ENCODE measurements around the gene SETDB1.

Gene SETDB1

DNA sequence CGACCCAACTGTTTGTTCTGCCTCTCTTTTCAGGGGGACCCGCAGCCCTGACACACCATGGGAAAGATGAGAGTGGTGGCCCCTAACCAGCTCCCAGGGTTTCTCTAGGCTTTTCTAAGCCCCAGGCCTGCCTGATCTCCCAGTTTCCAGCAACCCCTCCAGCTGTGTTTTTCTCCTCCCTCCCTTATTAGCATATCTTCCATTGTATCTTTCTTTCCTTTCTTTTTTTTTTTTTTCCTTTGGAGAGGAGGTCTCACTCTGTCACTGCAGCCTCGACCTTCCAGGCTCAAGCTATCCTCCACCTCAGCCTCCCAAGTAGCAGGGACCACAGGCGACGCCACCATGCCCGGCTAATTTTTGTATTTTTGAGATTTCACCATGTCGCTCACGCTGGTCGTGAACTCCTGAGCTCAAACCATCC, 50.2 kb downstream of the SETDB1 start:
- no peak for DNase-seq (ENCODE audit: low read depth in 1 of 2, low spot score in 1 of 2)
- Histone ChIP-seq H3K27me3 (ENCODE audit: insufficient read depth, poor library complexity, severe bottlenecking) (no peaks in the 10 kb centered on the region), H3K27ac (replicated peaks) (peak overlapping the region; percentile 88), H3K4me3 (replicated peaks; ENCODE audit: insufficient read depth, low read length) (no peak overlapping the region)
- TF ChIP-seq, protein P1, sequence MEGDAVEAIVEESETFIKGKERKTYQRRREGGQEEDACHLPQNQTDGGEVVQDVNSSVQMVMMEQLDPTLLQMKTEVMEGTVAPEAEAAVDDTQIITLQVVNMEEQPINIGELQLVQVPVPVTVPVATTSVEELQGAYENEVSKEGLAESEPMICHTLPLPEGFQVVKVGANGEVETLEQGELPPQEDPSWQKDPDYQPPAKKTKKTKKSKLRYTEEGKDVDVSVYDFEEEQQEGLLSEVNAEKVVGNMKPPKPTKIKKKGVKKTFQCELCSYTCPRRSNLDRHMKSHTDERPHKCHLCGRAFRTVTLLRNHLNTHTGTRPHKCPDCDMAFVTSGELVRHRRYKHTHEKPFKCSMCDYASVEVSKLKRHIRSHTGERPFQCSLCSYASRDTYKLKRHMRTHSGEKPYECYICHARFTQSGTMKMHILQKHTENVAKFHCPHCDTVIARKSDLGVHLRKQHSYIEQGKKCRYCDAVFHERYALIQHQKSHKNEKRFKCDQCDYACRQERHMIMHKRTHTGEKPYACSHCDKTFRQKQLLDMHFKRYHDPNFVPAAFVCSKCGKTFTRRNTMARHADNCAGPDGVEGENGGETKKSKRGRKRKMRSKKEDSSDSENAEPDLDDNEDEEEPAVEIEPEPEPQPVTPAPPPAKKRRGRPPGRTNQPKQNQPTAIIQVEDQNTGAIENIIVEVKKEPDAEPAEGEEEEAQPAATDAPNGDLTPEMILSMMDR (IDR thresholded peaks at IDR 0.05; ENCODE audit: insufficient read depth, low read length), result no peak
- no peak for TF ChIP-seq SPI1 (IDR thresholded peaks at IDR 0.05; ENCODE audit: borderline replicate concordance, low read depth)
- TF ChIP-seq POLR2AphosphoS5 (IDR thresholded peaks at IDR 0.05; ENCODE audit: low read depth), result no peak
- TF ChIP-seq, protein P2, sequence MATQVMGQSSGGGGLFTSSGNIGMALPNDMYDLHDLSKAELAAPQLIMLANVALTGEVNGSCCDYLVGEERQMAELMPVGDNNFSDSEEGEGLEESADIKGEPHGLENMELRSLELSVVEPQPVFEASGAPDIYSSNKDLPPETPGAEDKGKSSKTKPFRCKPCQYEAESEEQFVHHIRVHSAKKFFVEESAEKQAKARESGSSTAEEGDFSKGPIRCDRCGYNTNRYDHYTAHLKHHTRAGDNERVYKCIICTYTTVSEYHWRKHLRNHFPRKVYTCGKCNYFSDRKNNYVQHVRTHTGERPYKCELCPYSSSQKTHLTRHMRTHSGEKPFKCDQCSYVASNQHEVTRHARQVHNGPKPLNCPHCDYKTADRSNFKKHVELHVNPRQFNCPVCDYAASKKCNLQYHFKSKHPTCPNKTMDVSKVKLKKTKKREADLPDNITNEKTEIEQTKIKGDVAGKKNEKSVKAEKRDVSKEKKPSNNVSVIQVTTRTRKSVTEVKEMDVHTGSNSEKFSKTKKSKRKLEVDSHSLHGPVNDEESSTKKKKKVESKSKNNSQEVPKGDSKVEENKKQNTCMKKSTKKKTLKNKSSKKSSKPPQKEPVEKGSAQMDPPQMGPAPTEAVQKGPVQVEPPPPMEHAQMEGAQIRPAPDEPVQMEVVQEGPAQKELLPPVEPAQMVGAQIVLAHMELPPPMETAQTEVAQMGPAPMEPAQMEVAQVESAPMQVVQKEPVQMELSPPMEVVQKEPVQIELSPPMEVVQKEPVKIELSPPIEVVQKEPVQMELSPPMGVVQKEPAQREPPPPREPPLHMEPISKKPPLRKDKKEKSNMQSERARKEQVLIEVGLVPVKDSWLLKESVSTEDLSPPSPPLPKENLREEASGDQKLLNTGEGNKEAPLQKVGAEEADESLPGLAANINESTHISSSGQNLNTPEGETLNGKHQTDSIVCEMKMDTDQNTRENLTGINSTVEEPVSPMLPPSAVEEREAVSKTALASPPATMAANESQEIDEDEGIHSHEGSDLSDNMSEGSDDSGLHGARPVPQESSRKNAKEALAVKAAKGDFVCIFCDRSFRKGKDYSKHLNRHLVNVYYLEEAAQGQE (IDR thresholded peaks at IDR 0.05; ENCODE audit: insufficient replicate concordance, low read depth), result no peak

DNA sequence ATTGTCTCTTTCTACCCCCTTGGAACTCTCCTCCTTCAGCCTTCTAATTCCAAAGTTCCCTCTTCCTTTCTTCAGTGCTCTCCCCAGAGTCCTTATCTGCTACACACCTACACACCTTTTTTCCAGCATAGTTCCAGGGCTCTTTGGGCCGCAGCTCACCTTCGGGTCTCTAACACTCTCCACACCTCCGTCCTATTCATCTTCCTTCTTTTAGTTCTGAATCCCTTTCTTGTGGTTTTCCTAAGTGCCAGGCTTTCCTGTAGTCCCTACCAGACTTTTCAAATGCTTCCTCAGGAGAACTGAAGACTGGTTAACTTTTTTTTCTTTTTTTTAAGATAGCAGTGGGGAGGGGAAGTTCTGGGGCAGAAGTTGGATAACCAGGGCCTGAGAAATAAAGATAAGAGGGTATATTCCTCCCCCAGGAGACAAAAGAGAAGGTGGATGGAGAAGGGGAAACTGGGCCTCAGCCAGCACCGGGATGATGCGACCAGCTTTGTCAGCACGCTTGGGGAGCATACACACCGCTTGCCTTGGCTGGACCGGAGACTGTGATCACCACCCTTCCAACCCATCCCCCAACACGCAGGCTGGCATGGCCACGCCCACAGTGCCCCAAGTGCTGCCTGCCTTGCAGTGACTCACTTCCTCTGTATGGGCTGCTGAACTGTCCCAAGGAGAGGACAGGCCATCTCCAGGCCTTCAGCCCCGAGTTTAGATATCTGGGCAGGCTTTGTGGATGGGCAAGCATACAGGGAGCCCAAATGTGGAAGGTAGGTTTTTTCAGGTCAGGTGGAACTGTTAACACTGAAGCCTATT, 50.9 kb downstream of the SETDB1 start:
- TF ChIP-seq POLR2AphosphoS5 (IDR thresholded peaks at IDR 0.05; ENCODE audit: low read depth) (peak; percentile 90), SPI1 (IDR thresholded peaks at IDR 0.05; ENCODE audit: borderline replicate concordance, low read depth) (peak; percentile 90)
- TF ChIP-seq, protein P1 (IDR thresholded peaks at IDR 0.05; ENCODE audit: insufficient read depth, low read length), result no peak
- TF ChIP-seq, protein P2 (IDR thresholded peaks at IDR 0.05; ENCODE audit: insufficient replicate concordance, low read depth), result no peak
- H3K27ac ChIP-seq (replicated peaks), result peak overlapping the region; percentile 88
- peak; percentile 91 to 97 for DNase-seq (ENCODE audit: low read depth in 1 of 2, low spot score in 1 of 2)
- no peaks in the 10 kb centered on the region for H3K27me3 ChIP-seq (ENCODE audit: insufficient read depth, poor library complexity, severe bottlenecking)
- H3K4me3 ChIP-seq (replicated peaks; ENCODE audit: insufficient read depth, low read length), result peak overlapping the region; percentile 20

DNA sequence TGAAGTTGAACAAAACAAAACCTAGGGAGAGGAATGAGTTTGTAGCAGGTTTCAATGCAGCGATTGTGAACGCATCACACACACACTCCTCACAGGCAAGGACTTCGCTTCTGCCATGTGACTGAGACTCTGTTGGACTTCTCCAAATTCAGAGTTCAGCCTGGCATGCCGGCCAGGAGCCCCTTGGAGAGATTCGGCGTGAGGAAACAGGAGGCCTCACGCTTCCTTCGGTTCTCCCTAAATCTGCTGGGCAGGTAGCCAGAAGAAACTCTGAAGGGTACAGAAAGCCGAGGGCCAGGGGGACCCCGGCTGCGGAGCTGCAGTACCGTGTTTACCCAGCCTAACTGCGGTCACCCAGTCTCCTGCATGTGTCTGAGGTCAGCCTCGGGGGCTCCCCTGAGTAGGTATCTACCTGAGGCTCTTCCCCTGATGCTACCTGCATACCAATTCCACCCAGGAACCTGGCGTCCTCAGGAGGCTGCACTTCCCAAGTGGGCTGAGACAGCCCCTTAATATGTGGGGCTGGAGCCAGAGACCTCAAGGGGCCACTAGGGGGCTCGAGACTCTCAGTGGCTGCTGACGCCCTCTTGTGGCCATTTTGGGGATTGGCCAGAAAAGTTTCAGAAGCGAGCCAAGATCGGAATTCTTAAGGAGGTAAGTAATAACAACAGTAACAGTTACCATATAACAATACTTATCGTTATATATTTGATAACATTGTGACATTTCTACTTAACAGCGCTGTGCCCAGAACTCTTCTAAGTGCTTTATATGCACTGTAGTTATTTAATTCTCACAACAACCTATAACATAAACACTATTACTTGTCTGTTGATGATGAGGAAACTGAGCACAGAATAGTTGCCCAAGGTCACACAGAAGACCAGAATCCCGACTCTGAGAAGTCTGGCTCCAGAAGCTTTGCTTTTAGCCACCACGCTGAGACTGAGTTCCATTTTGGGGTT, 53.2 kb downstream of the SETDB1 start:
- TF ChIP-seq GABPA (IDR thresholded peaks at IDR 0.05; ENCODE audit: low read depth) (no peak), POLR2AphosphoS5 (IDR thresholded peaks at IDR 0.05; ENCODE audit: low read depth) (peak; percentile 29; the same call in 1 of the 2 replicates), SPI1 (IDR thresholded peaks at IDR 0.05; ENCODE audit: borderline replicate concordance, low read depth) (peak; percentile 55; the same call in 1 of the 2 replicates)
- TF ChIP-seq, protein P2 (IDR thresholded peaks at IDR 0.05; ENCODE audit: insufficient replicate concordance, low read depth), result peak; percentile 19
- TF ChIP-seq, protein P1 (IDR thresholded peaks at IDR 0.05; ENCODE audit: insufficient read depth, low read length), result peak; percentile 100
- H3K4me3 ChIP-seq (replicated peaks; ENCODE audit: insufficient read depth, low read length), result peak overlapping the region; percentile 21
- H3K27me3 ChIP-seq (ENCODE audit: insufficient read depth, poor library complexity, severe bottlenecking), result no peaks in the 10 kb centered on the region
- peak; percentile 62 to 90 for DNase-seq (ENCODE audit: low read depth in 1 of 2, low spot score in 1 of 2)
- peak overlapping the region; percentile 88 for H3K27ac ChIP-seq (replicated peaks)

Data from HL-60 (cell line).